Trophoblast cell (in vitro differentiated cells and primary cell): Measurements from ENCODE around the gene EPAS1.
A peak's percentile ranks its signal among the peaks of the same experiment; 100 is the strongest.

Experiments used
- DNase-seq, 2 donors: peaks; one replicate each; pipeline ENCODE4 v3.0.0-alpha.2; 2016
- H2AFZ ChIP-seq: 2 replicates; pipeline ENCODE4 v1.6.1; 2013; ENCODE audit warnings: low read length, moderate library complexity, mild to moderate bottlenecking; ENCODE audit not compliant: insufficient read depth, poor library complexity
- H2AK5ac ChIP-seq: 2 replicates; pipeline ENCODE4 v1.6.1; 2013; ENCODE audit warnings: mild to moderate bottlenecking, low read length
- H2BK120ac ChIP-seq: 2 replicates; pipeline ENCODE4 v1.6.1; 2013; ENCODE audit warnings: low read length, mild to moderate bottlenecking, moderate library complexity; ENCODE audit not compliant: insufficient read depth, poor library complexity
- H2BK12ac ChIP-seq: 2 replicates; pipeline ENCODE4 v1.6.1; 2013; ENCODE audit warnings: mild to moderate bottlenecking, low read length, moderate library complexity
- H2BK5ac ChIP-seq: 2 replicates; pipeline ENCODE4 v1.6.1; 2013; ENCODE audit warnings: low read length, low read depth, moderate library complexity, mild to moderate bottlenecking; ENCODE audit not compliant: poor library complexity
- H3K14ac ChIP-seq: 2 replicates; pipeline ENCODE4 v1.6.1; 2013; ENCODE audit warnings: mild to moderate bottlenecking, low read length
- H3K18ac ChIP-seq: 2 replicates; pipeline ENCODE4 v1.6.1; 2013; ENCODE audit warnings: mild to moderate bottlenecking, low read length
- H3K23ac ChIP-seq: 2 replicates; pipeline ENCODE4 v1.6.1; 2013; ENCODE audit warnings: low read length
- H3K27ac ChIP-seq: 2 replicates; pipeline ENCODE4 v1.5.1; 2013; ENCODE audit warnings: low read depth, mild to moderate bottlenecking, inconsistent platforms, low read length, moderate library complexity
- H3K27me3 ChIP-seq: 2 replicates; pipeline ENCODE4 v1.6.1; 2013; ENCODE audit warnings: inconsistent platforms, mild to moderate bottlenecking, low read length, moderate library complexity; ENCODE audit not compliant: insufficient read depth
- H3K36me3 ChIP-seq, 2 experiments: 1 replicate in 1 of 2; 2 replicates in 1 of 2; pipeline ENCODE4 v1.6.1; 2013; ENCODE audit warnings: low read length in 2 of 2, mild to moderate bottlenecking in 2 of 2, moderate library complexity in 1 of 2; ENCODE audit not compliant: insufficient read depth in 2 of 2, control insufficient read depth in 1 of 2
- H3K4ac ChIP-seq: 2 replicates; pipeline ENCODE4 v1.6.1; 2013; ENCODE audit warnings: low read depth, mild to moderate bottlenecking, low read length, moderate library complexity
- H3K4me1 ChIP-seq, 2 experiments: 1 replicate in 1 of 2; 2 replicates in 1 of 2; pipeline ENCODE4 v1.6.1; 2013; ENCODE audit warnings: low read length in 2 of 2, mild to moderate bottlenecking in 2 of 2, moderate library complexity in 1 of 2; ENCODE audit not compliant: insufficient read depth in 2 of 2, control insufficient read depth in 1 of 2
- H3K4me2 ChIP-seq: 2 replicates; pipeline ENCODE4 v1.6.1; 2013; ENCODE audit warnings: inconsistent platforms, mild to moderate bottlenecking, low read length, moderate library complexity
- H3K4me3 ChIP-seq: 2 replicates; pipeline ENCODE4 v1.5.1; 2013; ENCODE audit warnings: mild to moderate bottlenecking, low read depth, low read length, inconsistent platforms
- H3K79me1 ChIP-seq: one replicate; pipeline ENCODE4 v1.6.1; 2013; ENCODE audit warnings: low read length
- H3K79me2 ChIP-seq: 2 replicates; pipeline ENCODE4 v1.6.1; 2013; ENCODE audit warnings: low read length, mild to moderate bottlenecking; ENCODE audit not compliant: control insufficient read depth, insufficient read depth, poor library complexity
- H3K9ac ChIP-seq: 2 replicates; pipeline ENCODE4 v1.6.1; 2013; ENCODE audit warnings: mild to moderate bottlenecking, low read length
- H3K9me3 ChIP-seq: 2 replicates; pipeline ENCODE4 v1.6.1; 2013; ENCODE audit warnings: low read depth, mild to moderate bottlenecking, control low read depth, inconsistent platforms, low read length; ENCODE audit not compliant: insufficient read depth
- H4K12ac ChIP-seq: 2 replicates; pipeline ENCODE4 v1.6.1; 2013; ENCODE audit warnings: low read depth, mild to moderate bottlenecking, low read length, moderate library complexity
- H4K8ac ChIP-seq: 2 replicates; pipeline ENCODE4 v1.6.1; 2013; ENCODE audit warnings: low read depth, mild to moderate bottlenecking, low read length, moderate library complexity
- H4K91ac ChIP-seq: one replicate; pipeline ENCODE4 v1.6.1; 2013; ENCODE audit warnings: low read depth, mild to moderate bottlenecking, low read length, moderate library complexity
- WGBS: extraction: QIAGEN DNeasy Blood & Tissue Kit; methylation state at CpG from one replicate; pipeline ENCODE4 v1.1.7; 2013; ENCODE audit warnings: missing lambda C conversion rate; ENCODE audit not compliant: insufficient read length, insufficient coverage; ENCODE audit errors: extremely low coverage; 5-methylcytosine and 5-hydroxymethylcytosine counted together

The EPAS1 gene

DNA sequence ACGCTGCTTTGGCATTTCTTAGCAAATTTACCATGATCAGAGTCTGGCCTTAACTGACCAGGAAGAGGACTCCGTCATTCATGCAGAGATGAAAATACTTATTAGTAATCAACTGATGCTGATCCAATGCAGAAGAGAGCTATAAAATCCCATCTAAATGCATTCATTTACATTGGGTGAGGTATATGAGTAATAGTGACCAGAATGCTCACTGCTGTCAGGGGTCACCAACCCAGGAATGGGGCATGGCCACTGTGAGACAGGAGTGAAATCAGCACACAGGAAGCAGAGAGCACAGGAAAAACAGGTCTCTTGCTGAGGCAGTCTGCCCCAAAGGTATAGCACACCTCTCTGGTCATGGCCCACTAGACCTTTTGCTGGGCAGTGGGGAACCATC lies 114.0 kb downstream of the EPAS1 start:
- no peaks in the 10 kb centered on the region for H3K27me3 ChIP-seq
- no peak overlapping the region for H2AFZ ChIP-seq
- H3K4me1 ChIP-seq: peaks cover 34 to 53% of the 10 kb centered on the region in 2 experiments
- peak overlapping the region; percentile 72 for H3K18ac ChIP-seq
- H2BK120ac ChIP-seq: peak overlapping the region; percentile 90
- peak overlapping the region; percentile 40 for H3K27ac ChIP-seq
- peak overlapping the region; percentile 88 for H2AK5ac ChIP-seq
- peaks cover 5% of the 10 kb centered on the region for H3K79me2 ChIP-seq
- peak overlapping the region; percentile 94 for H4K91ac ChIP-seq
- H3K4me2 ChIP-seq: no peak overlapping the region
- peak overlapping the region; percentile 64 for H3K14ac ChIP-seq
- no peak overlapping the region for H4K12ac ChIP-seq
- H2BK12ac ChIP-seq: peak overlapping the region; percentile 97
- DNase-seq: no peak
- H2BK5ac ChIP-seq: peak overlapping the region; percentile 35
- no peak overlapping the region for H3K23ac ChIP-seq
- peak overlapping the region; percentile 25 for H4K8ac ChIP-seq
- H3K4me3 ChIP-seq: no peak overlapping the region
- no CpG with 5 or more reads among the region's 2 CpGs for WGBS
- H3K9me3 ChIP-seq: no peaks in the 10 kb centered on the region
- no peaks in the 10 kb centered on the region for H3K36me3 ChIP-seq
- no peak overlapping the region for H3K9ac ChIP-seq
- no peak overlapping the region for H3K4ac ChIP-seq
- H3K79me1 ChIP-seq: peaks cover 50% of the 10 kb centered on the region

DNA sequence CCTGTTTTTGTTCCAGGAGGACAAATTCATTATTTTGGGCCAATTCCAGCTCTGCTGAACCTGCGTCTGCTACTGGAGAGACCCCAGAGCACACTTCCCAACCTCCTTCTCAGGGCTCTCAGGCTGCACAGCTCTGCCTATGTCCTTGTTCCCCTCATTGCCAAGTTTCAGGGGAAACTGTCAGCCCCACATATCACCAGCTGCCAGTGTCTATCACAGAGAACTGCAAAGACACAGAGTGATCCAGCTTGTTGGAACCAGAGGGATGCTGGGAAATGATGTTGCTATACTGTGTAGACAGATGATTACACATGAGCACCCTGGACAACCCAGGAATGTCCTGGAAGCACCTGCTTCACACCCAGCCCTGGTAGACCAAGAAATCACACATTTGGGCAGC lies 114.8 kb downstream of the EPAS1 start:
- peak overlapping the region; percentile 83 for H2BK120ac ChIP-seq

DNA sequence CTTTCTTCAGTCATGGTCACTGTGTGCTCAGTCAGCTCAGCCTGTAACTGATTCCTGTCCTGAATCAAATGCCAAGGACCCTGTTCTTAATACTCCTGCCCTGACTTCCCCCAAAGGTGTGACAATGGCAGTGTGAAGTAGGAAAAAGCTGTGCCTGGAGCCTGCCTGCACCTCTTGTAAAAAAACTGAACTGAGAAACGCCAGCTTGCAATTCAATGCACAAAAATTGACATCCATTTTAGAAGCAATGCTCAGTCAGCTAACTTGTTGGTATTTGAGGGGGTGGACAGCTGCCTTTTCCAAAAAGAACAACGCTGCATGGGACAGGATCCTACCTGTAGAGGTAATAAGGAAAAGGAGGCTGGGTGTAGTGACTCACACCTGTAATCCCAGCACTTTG lies 115.9 kb downstream of the EPAS1 start:
- no peak overlapping the region for H3K9ac ChIP-seq
- H3K79me1 ChIP-seq: peaks cover 42% of the 10 kb centered on the region
- no peak overlapping the region for H3K4me2 ChIP-seq
- H3K23ac ChIP-seq: no peak overlapping the region
- H3K36me3 ChIP-seq: no peaks in the 10 kb centered on the region
- no peaks in the 10 kb centered on the region for H3K9me3 ChIP-seq
- no peak overlapping the region for H4K12ac ChIP-seq
- no peak for DNase-seq
- H4K91ac ChIP-seq: peak overlapping the region; percentile 81
- peak overlapping the region; percentile 43 for H4K8ac ChIP-seq
- no peak overlapping the region for H2AFZ ChIP-seq
- no peak overlapping the region for H2AK5ac ChIP-seq
- peak overlapping the region; percentile 26 for H2BK5ac ChIP-seq
- H3K79me2 ChIP-seq: peaks cover 5% of the 10 kb centered on the region
- peaks cover 27 to 48% of the 10 kb centered on the region in 2 experiments for H3K4me1 ChIP-seq
- H3K27me3 ChIP-seq: no peaks in the 10 kb centered on the region
- no peak overlapping the region for H3K4ac ChIP-seq
- no peak overlapping the region for H3K4me3 ChIP-seq
- peak overlapping the region; percentile 44 for H2BK120ac ChIP-seq
- peak overlapping the region; percentile 27 for H2BK12ac ChIP-seq
- peak overlapping the region; percentile 24 for H3K14ac ChIP-seq
- peak overlapping the region; percentile 19 for H3K27ac ChIP-seq
- WGBS: no CpG with 5 or more reads among the region's 2 CpGs
- no peak overlapping the region for H3K18ac ChIP-seq

More for the DNA sequence above, 114.8 kb downstream of the EPAS1 start:
- Histone ChIP-seq H2BK5ac (peak overlapping the region; percentile 29), H3K4me3 (no peak overlapping the region), H3K14ac (peak overlapping the region; percentile 12), H3K4me2 (no peak overlapping the region), H3K9ac (no peak overlapping the region), H3K79me2 (peaks cover 5% of the 10 kb centered on the region), H4K91ac (peak overlapping the region; percentile 94), H3K27ac (peak overlapping the region; percentile 29), H4K12ac (no peak overlapping the region), H2AFZ (no peak overlapping the region), H2BK12ac (peak overlapping the region; percentile 97), H3K23ac (no peak overlapping the region), H3K79me1 (peaks cover 46% of the 10 kb centered on the region), H3K27me3 (no peaks in the 10 kb centered on the region), H3K18ac (peak overlapping the region; percentile 34), H3K9me3 (no peaks in the 10 kb centered on the region), H3K4ac (peak overlapping the region; percentile 27), H2AK5ac (peak overlapping the region; percentile 80), H3K36me3 (no peaks in the 10 kb centered on the region), H4K8ac (no peak overlapping the region), H3K4me1 (peaks cover 30 to 51% of the 10 kb centered on the region in 2 experiments)
- no CpG with 5 or more reads among the region's 1 CpG for WGBS
- no peak for DNase-seq

DNA sequence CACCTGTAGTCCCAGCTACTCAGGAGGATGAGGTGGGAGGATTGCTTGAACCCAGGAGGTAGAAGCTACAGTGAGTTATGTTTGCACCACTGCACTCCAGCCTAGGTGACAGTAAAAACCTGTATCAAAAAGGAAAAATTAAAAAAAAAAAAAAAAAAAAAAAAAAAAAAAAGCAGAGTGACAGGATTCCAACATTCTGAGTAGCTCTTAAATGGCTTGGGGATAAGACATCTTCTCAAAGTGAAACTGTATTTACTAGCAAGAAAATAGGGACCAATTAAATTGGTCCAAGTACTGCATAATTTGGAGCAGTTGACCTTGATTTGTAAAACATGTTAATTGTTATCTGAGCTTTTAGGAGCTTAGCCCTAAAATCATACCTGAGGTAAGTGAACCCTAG lies 116.4 kb downstream of the EPAS1 start:
- Histone ChIP-seq H3K18ac (no peak overlapping the region), H3K79me1 (peaks cover 41% of the 10 kb centered on the region), H3K27me3 (no peaks in the 10 kb centered on the region), H4K8ac (peak overlapping the region; percentile 43), H2BK12ac (no peak overlapping the region), H3K9ac (no peak overlapping the region), H2AK5ac (no peak overlapping the region), H3K9me3 (peaks cover 3% of the 10 kb centered on the region), H3K4me1 (peaks cover 24 to 45% of the 10 kb centered on the region in 2 experiments), H2BK5ac (peak overlapping the region; percentile 26), H3K4ac (no peak overlapping the region), H3K23ac (no peak overlapping the region), H2AFZ (no peak overlapping the region), H3K79me2 (peaks cover 3% of the 10 kb centered on the region), H3K4me3 (no peak overlapping the region), H3K36me3 (peaks cover 2 to 3% of the 10 kb centered on the region in 2 experiments), H4K91ac (peak overlapping the region; percentile 81), H2BK120ac (peak overlapping the region; percentile 44), H3K4me2 (no peak overlapping the region), H4K12ac (no peak overlapping the region), H3K14ac (peak overlapping the region; percentile 8), H3K27ac (peak overlapping the region; percentile 19)
- peak in 1 of 2 donors; percentile 62 for DNase-seq
